Gastroesophageal sphincter (tissue), 3 donors: ENCODE results near the gene TECPR2.

Experiments used
- EP300 ChIP-seq: sonication (generic); formaldehyde crosslinking; IDR thresholded peaks from one replicate; pipeline ENCODE4 v1.6.1; 2017; ENCODE audit warnings: antibody characterized with exemption, mild to moderate bottlenecking
- POLR2A ChIP-seq, 2 donors: fragments of 450-650 bp; IDR thresholded peaks; one replicate each; pipeline ENCODE4 v1.6.1; 2017; ENCODE audit warnings: antibody characterized with exemption in 2 of 2, mild to moderate bottlenecking in 2 of 2, moderate library complexity in 1 of 2
- POLR2AphosphoS5 ChIP-seq: sonication (generic); formaldehyde crosslinking; IDR thresholded peaks from one replicate; pipeline ENCODE4 v1.6.1; 2017; ENCODE audit warnings: antibody characterized with exemption
- TF ChIP-seq, protein P1 (sequence below), 4 experiments: fragments of 200-600 bp in 2 of 4; fragments of 450-650 bp in 2 of 4; sonication (generic) in 1 of 4; IDR thresholded peaks; one replicate each; pipeline ENCODE4 v1.5.1; 2017 to 2019; ENCODE audit warnings: antibody characterized with exemption in 4 of 4, mild to moderate bottlenecking in 2 of 4, moderate library complexity in 2 of 4

DNA sequence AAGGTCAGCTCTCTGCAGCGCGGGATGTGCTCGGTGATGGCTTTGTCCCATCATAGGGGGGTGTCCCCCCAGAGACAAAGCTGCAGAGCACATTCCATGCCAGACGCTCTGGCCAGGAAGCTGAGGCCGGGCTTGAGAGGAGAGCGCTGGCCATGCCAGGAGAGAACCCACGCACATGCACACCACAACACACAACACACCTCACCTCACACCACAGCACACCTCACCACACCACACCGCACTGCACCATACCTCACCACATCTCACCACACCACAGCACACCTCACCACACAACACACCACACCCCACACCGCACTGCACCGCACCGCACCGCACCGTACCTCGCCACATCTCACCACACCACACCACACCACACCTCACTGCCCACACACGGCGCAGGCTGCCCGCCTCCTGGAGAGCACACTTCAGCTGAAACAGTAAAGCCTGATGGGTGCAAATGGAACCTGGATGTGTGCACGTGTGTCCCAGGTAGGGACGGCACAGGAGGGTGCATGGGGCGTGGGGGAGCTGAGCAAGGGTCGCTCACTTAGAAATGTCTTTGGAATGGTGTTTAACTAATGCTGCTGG, 136.0 kb downstream of the TECPR2 start:
- TF ChIP-seq, protein P1, sequence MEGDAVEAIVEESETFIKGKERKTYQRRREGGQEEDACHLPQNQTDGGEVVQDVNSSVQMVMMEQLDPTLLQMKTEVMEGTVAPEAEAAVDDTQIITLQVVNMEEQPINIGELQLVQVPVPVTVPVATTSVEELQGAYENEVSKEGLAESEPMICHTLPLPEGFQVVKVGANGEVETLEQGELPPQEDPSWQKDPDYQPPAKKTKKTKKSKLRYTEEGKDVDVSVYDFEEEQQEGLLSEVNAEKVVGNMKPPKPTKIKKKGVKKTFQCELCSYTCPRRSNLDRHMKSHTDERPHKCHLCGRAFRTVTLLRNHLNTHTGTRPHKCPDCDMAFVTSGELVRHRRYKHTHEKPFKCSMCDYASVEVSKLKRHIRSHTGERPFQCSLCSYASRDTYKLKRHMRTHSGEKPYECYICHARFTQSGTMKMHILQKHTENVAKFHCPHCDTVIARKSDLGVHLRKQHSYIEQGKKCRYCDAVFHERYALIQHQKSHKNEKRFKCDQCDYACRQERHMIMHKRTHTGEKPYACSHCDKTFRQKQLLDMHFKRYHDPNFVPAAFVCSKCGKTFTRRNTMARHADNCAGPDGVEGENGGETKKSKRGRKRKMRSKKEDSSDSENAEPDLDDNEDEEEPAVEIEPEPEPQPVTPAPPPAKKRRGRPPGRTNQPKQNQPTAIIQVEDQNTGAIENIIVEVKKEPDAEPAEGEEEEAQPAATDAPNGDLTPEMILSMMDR (IDR thresholded peaks at IDR 0.05): no peak
- TF ChIP-seq EP300: no peak
- no peak for TF ChIP-seq POLR2A (IDR thresholded peaks at IDR 0.05)
- TF ChIP-seq POLR2AphosphoS5: no peak
